ENCODE results near the gene BRSK1. TPM values are rescaled to one million over a fixed set of nuclear protein-coding genes. Genes with fewer than 3 reads are reported as not detected.

Gene BRSK1
- total and polyA plus RNA-seq, 2 of the 8 experiments (the other 6 are each of a cell fraction or from before 2014, with no cell fraction given) = 27.6 to 32.7 TPM

GRCh38 chr19:55257461-55258420 is 26.1 kb upstream of the BRSK1 start:
- H3K23ac ChIP-seq (ENCODE audit: insufficient read length) = no peak overlapping the region
- no peak overlapping the region for H3K14ac ChIP-seq (ENCODE audit: insufficient read length)
- no peak overlapping the region for H3K27ac ChIP-seq (ENCODE audit: low read depth, low read length)
- no peak overlapping the region for H2AFZ ChIP-seq (ENCODE audit: low read length)
- peak overlapping the region; percentile 78 to 84 for H3K4me2 ChIP-seq (ENCODE audit: insufficient read depth in 1 of 2, low read depth in 2 of 2, low read length in 2 of 2)
- H3K9me3 ChIP-seq (ENCODE audit: insufficient read depth in 2 of 2, low read depth in 1 of 2, low read length in 1 of 2) = no peaks in the 10 kb centered on the region; a peak in 1 of 4 replicates
- peaks cover 13% of the 10 kb centered on the region; the same call in 1 of the 2 replicates for H3K23me2 ChIP-seq (ENCODE audit: low read depth, low read length)
- H4K8ac ChIP-seq (ENCODE audit: extremely low read depth, insufficient read depth, low read length) = no peak overlapping the region; the same call in 1 of the 2 replicates
- H2BK5ac ChIP-seq (ENCODE audit: low read depth, low read length) = no peak overlapping the region
- peaks cover 4 to 25% (median 16%) of the 10 kb centered on the region in 4 experiments; a peak in 6 of 7 replicates for H3K4me1 ChIP-seq (replicated peaks in 1 of 4; ENCODE audit: control insufficient read depth in 3 of 4, insufficient read depth in 4 of 4, low read length in 3 of 4)
- H3K4me3 ChIP-seq (ENCODE audit: extremely low read depth in 1 of 4, insufficient read depth in 2 of 4, low read depth in 3 of 4, low read length in 4 of 4) = peak overlapping the region; percentile 79 to 89 (median 82)
- no peak overlapping the region for H2AK5ac ChIP-seq (ENCODE audit: low read depth, low read length)
- H3K4ac ChIP-seq (replicated peaks; ENCODE audit: insufficient read length, low read depth, low read length) = no peak overlapping the region
- H3K56ac ChIP-seq (replicated peaks; ENCODE audit: insufficient read length, low read depth, low read length) = no peak overlapping the region
- no peak overlapping the region for H4K91ac ChIP-seq (replicated peaks; ENCODE audit: insufficient read length, low read length)
- POLR2A ChIA-PET (ENCODE audit: partially characterized antibody) = interaction anchor here (0.8 to 5.0 kb wide), 9 partner anchors 9 to 149 kb away, joined by 3 to 23 read pairs (median 3); partner anchors contain the start of genes HSPBP1 and UBE2S
- H2BK20ac ChIP-seq (ENCODE audit: low read length) = no peak overlapping the region
- peak overlapping the region; percentile 7 to 89 (median 20); a peak in 5 of 7 replicates for H3K9ac ChIP-seq (replicated peaks in 1 of 4; ENCODE audit: extremely low read depth in 1 of 4, low read depth in 3 of 4, low read length in 3 of 4)
- DNase-seq (ENCODE audit: low read depth in 1 of 2, low spot score in 2 of 2) (peak in 1 of 2 experiments; percentile 59), FAIRE-seq (no peak)
- peaks cover 22% of the 10 kb centered on the region for H3K79me1 ChIP-seq (ENCODE audit: low read depth, low read length)
- H3K79me2 ChIP-seq (ENCODE audit: control insufficient read depth in 1 of 2, insufficient read depth in 2 of 2, low read length in 2 of 2) = peaks cover 12 to 58% of the 10 kb centered on the region in 2 experiments
- WGBS, 2 experiments (ENCODE audit: extremely low coverage in 1 of 2, insufficient coverage in 1 of 2, insufficient read length in 1 of 2, insufficient replicate concordance in 2 of 2, low coverage in 1 of 2, low lambda C conversion rate in 2 of 2, missing lambda C conversion rate in 1 of 2) = 21% methylated on average over 43 of the region's 51 CpGs; no CpG with 5 or more reads in 1 of the 2 experiments
- no peak overlapping the region for H2BK120ac ChIP-seq (replicated peaks; ENCODE audit: low read depth, low read length)
- H3K36me3 ChIP-seq (ENCODE audit: control insufficient read depth in 2 of 4, insufficient read depth in 4 of 4, low read length in 3 of 4) = no peaks in the 10 kb centered on the region
- CTCF ChIA-PET (ENCODE audit: partially characterized antibody) = interaction anchor here (0.6 to 4.7 kb wide), 3 partner anchors 15 to 43 kb away, joined by 3 to 32 read pairs (median 3); no protein-coding TSS in a partner anchor
- no peak overlapping the region for H2BK12ac ChIP-seq (ENCODE audit: low read depth, low read length)
- H4K5ac ChIP-seq (ENCODE audit: insufficient read length, low read depth, low read length) = no peak overlapping the region
- peaks cover 31 to 36% of the 10 kb centered on the region in 2 experiments for H4K20me1 ChIP-seq (replicated peaks in 1 of 2; ENCODE audit: control insufficient read depth in 1 of 2, insufficient read depth in 2 of 2, low read length in 2 of 2)
- H3K27me3 ChIP-seq (replicated peaks in 1 of 4; ENCODE audit: control insufficient read depth in 3 of 4, extremely low read depth in 1 of 4, insufficient read depth in 3 of 4, low read length in 3 of 4) = no peaks in the 10 kb centered on the region
- no peak overlapping the region for H2BK15ac ChIP-seq (ENCODE audit: low read length)
- H3K18ac ChIP-seq (ENCODE audit: extremely low read depth, low read length) = no peak overlapping the region; the same call in 1 of the 2 replicates
- TF ChIP-seq SIN3A (conservative IDR thresholded peaks at IDR 0.05 in 1 of 2, IDR thresholded peaks at IDR 0.05 in 1 of 2; ENCODE audit: low read depth in 1 of 2, low read length in 2 of 2) (peak in 1 of 2 experiments; percentile 48; a peak in 1 of 4 replicates), SIX5 (IDR thresholded peaks at IDR 0.05; ENCODE audit: low read depth, low read length) (no peak), SAP30 (IDR thresholded peaks at IDR 0.05; ENCODE audit: insufficient read depth, insufficient replicate concordance, low read length) (peak; percentile 56), FOSL1 (IDR thresholded peaks at IDR 0.05; ENCODE audit: insufficient read depth, low read depth, low read length) (no peak), GABPA (IDR thresholded peaks at IDR 0.05; ENCODE audit: borderline replicate concordance, insufficient read depth, low read length) (no peak), JUND (IDR thresholded peaks at IDR 0.05; ENCODE audit: low read length) (no peak)
- TF ChIP-seq, protein P1, sequence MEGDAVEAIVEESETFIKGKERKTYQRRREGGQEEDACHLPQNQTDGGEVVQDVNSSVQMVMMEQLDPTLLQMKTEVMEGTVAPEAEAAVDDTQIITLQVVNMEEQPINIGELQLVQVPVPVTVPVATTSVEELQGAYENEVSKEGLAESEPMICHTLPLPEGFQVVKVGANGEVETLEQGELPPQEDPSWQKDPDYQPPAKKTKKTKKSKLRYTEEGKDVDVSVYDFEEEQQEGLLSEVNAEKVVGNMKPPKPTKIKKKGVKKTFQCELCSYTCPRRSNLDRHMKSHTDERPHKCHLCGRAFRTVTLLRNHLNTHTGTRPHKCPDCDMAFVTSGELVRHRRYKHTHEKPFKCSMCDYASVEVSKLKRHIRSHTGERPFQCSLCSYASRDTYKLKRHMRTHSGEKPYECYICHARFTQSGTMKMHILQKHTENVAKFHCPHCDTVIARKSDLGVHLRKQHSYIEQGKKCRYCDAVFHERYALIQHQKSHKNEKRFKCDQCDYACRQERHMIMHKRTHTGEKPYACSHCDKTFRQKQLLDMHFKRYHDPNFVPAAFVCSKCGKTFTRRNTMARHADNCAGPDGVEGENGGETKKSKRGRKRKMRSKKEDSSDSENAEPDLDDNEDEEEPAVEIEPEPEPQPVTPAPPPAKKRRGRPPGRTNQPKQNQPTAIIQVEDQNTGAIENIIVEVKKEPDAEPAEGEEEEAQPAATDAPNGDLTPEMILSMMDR (IDR thresholded peaks at IDR 0.05; ENCODE audit: control extremely low read depth in 1 of 3, insufficient read depth in 1 of 3, low read depth in 1 of 3, low read length in 3 of 3) = no peak
